Suprapubic skin (tissue), 4 donors: ENCODE measurements around the gene TAF11L13. TPM values are rescaled to one million over a fixed set of nuclear protein-coding genes. Genes with fewer than 3 reads are reported as not detected.
"Not testable (repeated sequence)": the region's sequence is repeated elsewhere in the genome, so short reads cannot be mapped to it uniquely, and the experiment has no call there.

ENCODE experiments used
- DNase-seq, 2 donors: peaks; one replicate each; pipeline ENCODE4 v3.0.0-alpha.2; 2019; ENCODE audit warnings: low spot score in 2 of 2
- H3K27ac ChIP-seq: fragments of 200-600 bp; sonication (generic); one replicate; pipeline ENCODE4 v1.5.1; 2019
- H3K27me3 ChIP-seq: fragments of 200-600 bp; sonication (generic); one replicate; pipeline ENCODE4 v1.5.1; 2019
- H3K36me3 ChIP-seq: fragments of 200-600 bp; sonication (generic); one replicate; pipeline ENCODE4 v1.5.1; 2019
- H3K4me1 ChIP-seq: fragments of 200-600 bp; sonication (generic); one replicate; pipeline ENCODE4 v1.5.1; 2019
- H3K4me3 ChIP-seq: fragments of 200-600 bp; sonication (generic); one replicate; pipeline ENCODE4 v1.5.1; 2019; ENCODE audit warnings: mild to moderate bottlenecking
- H3K9me3 ChIP-seq: fragments of 200-600 bp; sonication (generic); one replicate; pipeline ENCODE4 v1.5.1; 2019
- EP300 ChIP-seq: sonication (generic); formaldehyde crosslinking; IDR thresholded peaks from one replicate; pipeline ENCODE4 v1.6.1; 2017; ENCODE audit warnings: antibody characterized with exemption
- POLR2A ChIP-seq, 2 donors: fragments of 450-650 bp; IDR thresholded peaks; one replicate each; pipeline ENCODE4 v1.6.1; 2017; ENCODE audit warnings: antibody characterized with exemption in 2 of 2, mild to moderate bottlenecking in 2 of 2, moderate library complexity in 2 of 2
- POLR2AphosphoS5 ChIP-seq, 3 donors: sonication (generic); formaldehyde crosslinking; IDR thresholded peaks; one replicate each; pipeline ENCODE4 v1.6.1; 2017; ENCODE audit warnings: antibody characterized with exemption in 3 of 3
- WGBS: methylation state at CpG from one replicate; pipeline ENCODE4 v1.1.5; 2018; 5-methylcytosine and 5-hydroxymethylcytosine counted together
- total RNA-seq, 4 donors: library from RNA; depleted of rRNA; stranded (reverse); fragments of >200 nt; gene quantifications; one replicate each; pipeline ENCODE4 v1.1.0, GENCODE V29; 2016
- TF ChIP-seq, protein P1 (sequence below), 2 donors: fragments of 200-600 bp in 1 of 2; fragments of 450-650 bp in 1 of 2; sonication (generic) in 1 of 2; IDR thresholded peaks; one replicate each; pipeline ENCODE4 v1.5.1; 2016 to 2019; ENCODE audit warnings: antibody characterized with exemption in 2 of 2, mild to moderate bottlenecking in 1 of 2, moderate library complexity in 1 of 2

The TAF11L13 gene
- total RNA-seq, 4 donors from 2014 or later, result not detected

DNA sequence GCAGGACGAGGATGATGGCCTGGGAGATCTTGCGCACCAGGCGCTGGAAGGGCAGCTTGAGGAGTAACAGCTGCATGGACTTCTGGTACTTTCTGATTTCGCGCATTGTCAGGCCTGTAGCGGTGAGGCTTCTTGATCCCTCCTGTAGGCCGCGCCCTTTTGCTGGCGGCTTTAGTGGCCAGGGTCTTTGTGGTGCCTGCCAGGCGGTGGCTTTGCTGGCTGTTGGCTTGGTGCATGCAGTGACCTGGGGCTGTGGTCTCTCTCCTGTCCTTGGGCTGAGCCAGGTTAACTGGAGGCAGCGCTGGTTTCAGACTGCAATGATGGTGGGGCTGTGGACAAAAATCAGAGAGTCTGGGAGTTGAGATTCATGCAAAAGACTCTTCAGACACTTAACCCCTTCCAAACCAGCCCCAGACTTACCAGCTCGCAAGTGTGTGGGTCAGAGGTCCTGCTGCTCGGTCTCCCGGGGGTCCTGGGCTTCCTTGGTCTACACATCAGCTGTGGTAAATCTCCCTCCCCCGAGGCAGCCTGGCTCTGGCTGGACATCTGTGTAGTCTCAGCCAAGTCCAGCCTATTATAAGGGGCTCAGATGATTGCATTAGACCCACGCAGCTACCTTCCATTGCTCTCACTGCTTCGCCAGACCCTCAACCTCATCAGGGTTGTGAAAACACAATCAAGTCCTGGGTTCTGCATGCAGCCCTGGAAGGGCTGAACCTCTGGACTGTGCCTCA is 16.8 kb upstream of the TAF11L13 start:
- no peak overlapping the region for H3K4me3 ChIP-seq
- TF ChIP-seq POLR2A (IDR thresholded peaks at IDR 0.05), result no peak
- TF ChIP-seq, protein P1, sequence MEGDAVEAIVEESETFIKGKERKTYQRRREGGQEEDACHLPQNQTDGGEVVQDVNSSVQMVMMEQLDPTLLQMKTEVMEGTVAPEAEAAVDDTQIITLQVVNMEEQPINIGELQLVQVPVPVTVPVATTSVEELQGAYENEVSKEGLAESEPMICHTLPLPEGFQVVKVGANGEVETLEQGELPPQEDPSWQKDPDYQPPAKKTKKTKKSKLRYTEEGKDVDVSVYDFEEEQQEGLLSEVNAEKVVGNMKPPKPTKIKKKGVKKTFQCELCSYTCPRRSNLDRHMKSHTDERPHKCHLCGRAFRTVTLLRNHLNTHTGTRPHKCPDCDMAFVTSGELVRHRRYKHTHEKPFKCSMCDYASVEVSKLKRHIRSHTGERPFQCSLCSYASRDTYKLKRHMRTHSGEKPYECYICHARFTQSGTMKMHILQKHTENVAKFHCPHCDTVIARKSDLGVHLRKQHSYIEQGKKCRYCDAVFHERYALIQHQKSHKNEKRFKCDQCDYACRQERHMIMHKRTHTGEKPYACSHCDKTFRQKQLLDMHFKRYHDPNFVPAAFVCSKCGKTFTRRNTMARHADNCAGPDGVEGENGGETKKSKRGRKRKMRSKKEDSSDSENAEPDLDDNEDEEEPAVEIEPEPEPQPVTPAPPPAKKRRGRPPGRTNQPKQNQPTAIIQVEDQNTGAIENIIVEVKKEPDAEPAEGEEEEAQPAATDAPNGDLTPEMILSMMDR (IDR thresholded peaks at IDR 0.05), result no peak
- no peak for TF ChIP-seq EP300
- TF ChIP-seq POLR2AphosphoS5 (IDR thresholded peaks at IDR 0.05), result no peak
- WGBS, result 91% methylated on average over 11 of the region's 17 CpGs

DNA sequence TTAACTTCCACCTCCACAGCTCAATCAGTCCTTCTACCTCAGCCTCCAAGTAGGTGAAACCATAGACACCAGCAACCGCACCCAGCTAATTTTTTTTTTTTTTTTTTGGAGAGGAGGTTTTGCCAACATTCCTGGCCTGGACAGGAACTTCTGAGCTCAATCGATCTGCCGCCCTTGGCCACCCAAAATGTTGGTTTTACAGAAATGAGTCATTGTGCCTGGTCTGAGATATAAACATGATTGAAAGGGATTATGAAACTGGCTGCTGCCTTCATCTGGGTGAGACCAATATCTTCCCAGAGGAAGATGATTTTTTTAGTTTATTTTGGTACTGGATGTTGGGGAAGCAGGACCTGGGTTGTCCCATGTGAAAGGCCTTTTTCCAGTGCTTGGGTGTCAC is 12.5 kb upstream of the TAF11L13 start:
- TF ChIP-seq, protein P1 (IDR thresholded peaks at IDR 0.05), result no peak
- TF ChIP-seq POLR2AphosphoS5 (IDR thresholded peaks at IDR 0.05) (no peak), POLR2A (IDR thresholded peaks at IDR 0.05) (no peak), EP300 (no peak)
- no peaks in the 10 kb centered on the region for H3K36me3 ChIP-seq
- WGBS, result 38% methylated on average over 3 of the region's 3 CpGs
- no peak for DNase-seq
- no peaks in the 10 kb centered on the region for H3K4me1 ChIP-seq
- no peaks in the 10 kb centered on the region for H3K9me3 ChIP-seq
- H3K27me3 ChIP-seq, result no peaks in the 10 kb centered on the region
- no peak overlapping the region for H3K4me3 ChIP-seq
- H3K27ac ChIP-seq, result no peak overlapping the region

More for the DNA sequence above, 16.8 kb upstream of the TAF11L13 start:
- Histone ChIP-seq H3K36me3 (no peaks in the 10 kb centered on the region), H3K27ac (no peak overlapping the region), H3K27me3 (no peaks in the 10 kb centered on the region), H3K4me1 (no peaks in the 10 kb centered on the region), H3K9me3 (no peaks in the 10 kb centered on the region)
- DNase-seq, result no peak

DNA sequence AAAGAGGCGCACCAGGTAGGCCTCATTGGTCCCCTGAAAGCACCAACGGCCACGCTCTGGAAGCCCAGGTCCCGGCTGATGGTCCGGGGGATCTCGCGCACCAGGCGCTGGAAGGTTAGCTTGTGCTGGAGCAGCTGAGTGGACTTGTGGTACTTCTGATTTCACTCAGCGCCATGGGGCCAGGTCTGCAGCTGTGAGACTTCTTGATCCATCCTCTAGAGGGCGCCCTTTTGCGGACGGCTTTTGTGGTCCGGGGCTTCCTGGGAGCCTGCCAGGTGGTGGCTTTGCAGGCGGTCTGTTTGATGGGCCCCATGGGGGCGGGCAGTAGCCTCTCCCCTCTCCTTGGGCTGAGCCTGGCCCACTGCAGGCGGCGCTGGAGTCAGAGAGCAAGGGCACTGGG is 11.3 kb upstream of the TAF11L13 start:
- 100% methylated on average over 1 of the region's 17 CpGs for whole genome bisulfite sequencing
- no peaks in the 10 kb centered on the region for H3K36me3 ChIP-seq
- DNase-seq, result no peak
- no peak for TF ChIP-seq EP300
- TF ChIP-seq POLR2AphosphoS5 (IDR thresholded peaks at IDR 0.05), result no peak
- TF ChIP-seq POLR2A (IDR thresholded peaks at IDR 0.05), result no peak
- TF ChIP-seq, protein P1 (IDR thresholded peaks at IDR 0.05), result no peak
- H3K4me3 ChIP-seq, result no peak overlapping the region
- H3K27me3 ChIP-seq, result no peaks in the 10 kb centered on the region
- H3K27ac ChIP-seq, result no peak overlapping the region
- H3K9me3 ChIP-seq, result no peaks in the 10 kb centered on the region
- H3K4me1 ChIP-seq, result no peaks in the 10 kb centered on the region

DNA sequence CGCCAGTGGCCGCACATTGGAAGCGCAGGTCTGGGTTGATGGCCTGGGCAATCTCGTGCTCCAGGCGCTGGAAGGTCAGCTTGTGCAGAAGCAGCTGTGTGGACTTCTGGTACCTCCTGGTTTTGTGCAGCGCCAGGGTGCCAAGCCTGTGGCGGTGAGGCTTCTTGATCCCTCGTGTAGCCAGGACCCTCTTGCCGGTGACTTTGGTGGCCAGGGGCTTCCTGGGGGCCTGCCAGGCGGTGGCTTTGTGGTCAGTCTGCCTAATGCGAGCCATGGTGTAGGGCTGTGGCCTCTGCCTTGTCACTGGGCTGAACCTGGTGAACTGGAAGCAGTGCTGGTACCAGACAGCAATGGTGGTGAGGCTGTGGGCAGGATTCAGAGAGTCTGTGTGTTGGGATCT is 6.2 kb upstream of the TAF11L13 start:
- Histone ChIP-seq H3K36me3 (no peaks in the 10 kb centered on the region), H3K27me3 (no peaks in the 10 kb centered on the region), H3K4me3 (no peak overlapping the region), H3K27ac (no peak overlapping the region), H3K9me3 (no peaks in the 10 kb centered on the region), H3K4me1 (no peaks in the 10 kb centered on the region)
- TF ChIP-seq, protein P1 (IDR thresholded peaks at IDR 0.05), result no peak
- no peak for TF ChIP-seq EP300
- no peak for TF ChIP-seq POLR2A (IDR thresholded peaks at IDR 0.05)
- TF ChIP-seq POLR2AphosphoS5 (IDR thresholded peaks at IDR 0.05), result no peak
- WGBS, result no CpG with 5 or more reads among the region's 11 CpGs
- no peak for DNase-seq

DNA sequence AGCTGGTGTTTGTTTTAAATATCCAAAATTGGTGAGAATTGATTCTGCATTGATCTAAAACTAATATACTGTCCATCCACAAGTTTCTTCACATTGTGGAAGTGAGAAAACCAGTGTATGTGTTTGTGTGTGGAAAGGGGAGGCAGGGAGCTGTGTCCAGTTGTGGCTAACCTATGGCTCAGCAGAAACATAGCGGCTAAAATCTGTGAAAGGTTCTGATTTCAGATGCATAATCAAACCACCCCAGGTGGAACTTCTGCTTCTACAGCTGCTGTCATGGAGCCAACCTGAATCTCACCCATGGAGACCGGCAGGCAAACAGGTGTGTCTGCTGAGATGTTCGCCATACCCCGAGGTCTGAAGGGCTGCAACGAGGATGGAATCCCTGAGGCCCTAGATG is 2.3 kb downstream of the TAF11L13 start, which contains the start of gene TAF11L14:
TSS of gene TAF11L14 (plus strand) at position 301 of the 400 bp plus-strand sequence.
- 62% methylated on average over 4 of the region's 5 CpGs for WGBS

DNA sequence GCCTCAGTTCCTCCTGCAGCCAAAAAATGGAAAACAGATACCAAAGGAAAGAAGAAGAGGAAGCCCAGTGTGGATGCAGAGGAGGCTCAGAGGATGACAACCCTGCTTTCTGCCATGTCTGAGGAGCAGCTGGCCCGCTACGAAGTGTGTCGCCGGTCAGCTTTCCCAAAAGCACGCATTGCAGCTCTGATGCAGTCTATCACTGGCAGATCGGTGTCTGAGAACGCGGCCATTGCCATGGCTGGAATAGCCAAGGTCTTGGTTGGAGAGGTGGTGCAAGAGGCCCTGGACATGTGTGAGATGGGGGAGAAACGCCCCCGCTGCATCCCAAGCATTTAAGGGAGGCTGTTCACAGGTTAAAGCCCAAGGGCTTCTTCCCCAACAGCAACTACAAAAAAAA is 17.3 kb downstream of the TAF11L13 start:
- H3K4me1 ChIP-seq, H3K9me3 ChIP-seq, H3K27me3 ChIP-seq, H3K27ac ChIP-seq, DNase-seq, H3K36me3 ChIP-seq, H3K4me3 ChIP-seq: not testable (repeated sequence)
- WGBS, result 78% methylated on average over 2 of the region's 10 CpGs

More for the DNA sequence above, 2.3 kb downstream of the TAF11L13 start, which contains the start of gene TAF11L14:
- Histone ChIP-seq H3K27me3 (no peaks in the 10 kb centered on the region), H3K9me3 (no peaks in the 10 kb centered on the region), H3K36me3 (no peaks in the 10 kb centered on the region), H3K4me3 (no peak within 1 kb of the TSS), H3K4me1 (no peaks in the 10 kb centered on the region), H3K27ac (no peak within 1 kb of the TSS)
- TF ChIP-seq, protein P1 (IDR thresholded peaks at IDR 0.05), result no peak
- TF ChIP-seq POLR2AphosphoS5 (IDR thresholded peaks at IDR 0.05) (no peak), POLR2A (IDR thresholded peaks at IDR 0.05) (no peak), EP300 (no peak)
- no peak for DNase-seq

DNA sequence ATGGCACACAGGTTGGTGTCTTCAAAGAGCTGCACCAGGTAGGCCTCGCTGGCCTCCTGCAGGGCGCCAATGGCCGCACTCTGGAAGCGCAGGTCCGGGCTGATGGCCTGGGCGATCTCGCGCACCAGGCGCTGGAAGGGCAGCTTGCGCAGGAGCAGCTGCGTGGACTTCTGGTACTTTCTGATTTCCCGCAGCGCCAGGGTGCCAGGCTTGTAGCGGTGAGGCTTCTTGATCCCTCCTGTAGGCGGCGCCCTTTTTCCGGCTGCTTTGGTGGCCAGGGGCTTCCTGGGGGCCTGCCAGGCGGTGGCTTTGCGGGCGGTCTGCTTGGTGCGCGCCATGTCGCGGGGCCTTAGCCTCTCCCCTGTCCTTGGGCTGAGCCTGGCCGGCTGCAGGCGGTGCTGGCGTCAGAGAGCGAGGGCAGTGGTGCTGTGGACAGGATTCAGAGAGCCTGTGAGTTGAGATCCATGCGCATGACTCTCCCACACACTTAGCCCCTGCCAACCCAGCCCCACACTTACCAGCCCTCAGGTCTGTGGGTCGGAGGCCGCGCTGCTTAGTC is 23.4 kb downstream of the TAF11L13 start:
- WGBS, result no CpG with 5 or more reads among the region's 32 CpGs
- not testable (repeated sequence) for DNase-seq, H3K36me3 ChIP-seq, H3K4me3 ChIP-seq, H3K4me1 ChIP-seq, H3K9me3 ChIP-seq, H3K27me3 ChIP-seq, H3K27ac ChIP-seq
